NCI-H526 treated with DMSO at 0.1 percent for 48 hours (cell line): ENCODE data around the gene SLC16A7.
"Not testable (repeated sequence)": the region's sequence is repeated elsewhere in the genome, so short reads cannot be mapped to it uniquely, and the experiment has no call there.

Source experiments
- DNase-seq: peaks from one replicate; lab custom pipeline; 2025; lab: John Stamatoyannopoulos, UW

SLC16A7 gene, protein sequence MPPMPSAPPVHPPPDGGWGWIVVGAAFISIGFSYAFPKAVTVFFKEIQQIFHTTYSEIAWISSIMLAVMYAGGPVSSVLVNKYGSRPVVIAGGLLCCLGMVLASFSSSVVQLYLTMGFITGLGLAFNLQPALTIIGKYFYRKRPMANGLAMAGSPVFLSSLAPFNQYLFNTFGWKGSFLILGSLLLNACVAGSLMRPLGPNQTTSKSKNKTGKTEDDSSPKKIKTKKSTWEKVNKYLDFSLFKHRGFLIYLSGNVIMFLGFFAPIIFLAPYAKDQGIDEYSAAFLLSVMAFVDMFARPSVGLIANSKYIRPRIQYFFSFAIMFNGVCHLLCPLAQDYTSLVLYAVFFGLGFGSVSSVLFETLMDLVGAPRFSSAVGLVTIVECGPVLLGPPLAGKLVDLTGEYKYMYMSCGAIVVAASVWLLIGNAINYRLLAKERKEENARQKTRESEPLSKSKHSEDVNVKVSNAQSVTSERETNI

DNA sequence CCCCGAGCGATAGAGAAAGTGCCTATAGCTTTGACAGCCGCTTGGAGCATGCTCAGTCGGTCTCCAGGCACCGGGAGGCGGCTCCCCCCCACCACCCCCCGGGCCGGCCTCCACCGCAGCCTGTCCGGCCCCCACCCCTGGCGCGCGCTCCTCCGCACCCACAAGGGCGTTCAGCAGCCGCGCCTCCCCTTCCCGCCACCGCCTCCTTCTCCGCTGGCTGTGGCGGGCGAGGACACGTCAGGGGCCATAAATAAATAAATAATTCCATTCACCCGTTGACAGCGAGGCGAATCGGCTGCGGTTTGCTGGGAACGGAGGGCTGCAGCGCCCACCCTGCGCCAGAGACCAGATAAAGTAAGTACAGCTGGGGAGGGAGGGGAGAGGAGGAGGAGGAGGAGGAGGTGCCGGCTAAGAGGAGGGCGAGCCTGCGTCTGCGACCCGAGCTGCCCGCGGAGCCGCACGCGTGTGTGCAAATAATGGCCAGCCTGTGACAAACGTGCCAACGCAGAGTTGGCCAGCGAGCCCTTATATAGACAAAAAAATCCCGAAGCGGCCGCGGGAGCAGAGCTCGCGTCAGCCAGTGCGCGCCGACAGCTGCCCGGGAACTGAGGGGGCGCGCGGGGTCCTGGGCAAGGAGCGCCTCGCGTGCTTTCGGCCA, at the start of gene SLC16A7:
Gene SLC16A7, plus strand, starts transcription at position 147 of the 658 bp plus-strand sequence. CDS start 108,773 bp downstream, outside the sequence.
- peak; percentile 79 for DNase-seq

DNA sequence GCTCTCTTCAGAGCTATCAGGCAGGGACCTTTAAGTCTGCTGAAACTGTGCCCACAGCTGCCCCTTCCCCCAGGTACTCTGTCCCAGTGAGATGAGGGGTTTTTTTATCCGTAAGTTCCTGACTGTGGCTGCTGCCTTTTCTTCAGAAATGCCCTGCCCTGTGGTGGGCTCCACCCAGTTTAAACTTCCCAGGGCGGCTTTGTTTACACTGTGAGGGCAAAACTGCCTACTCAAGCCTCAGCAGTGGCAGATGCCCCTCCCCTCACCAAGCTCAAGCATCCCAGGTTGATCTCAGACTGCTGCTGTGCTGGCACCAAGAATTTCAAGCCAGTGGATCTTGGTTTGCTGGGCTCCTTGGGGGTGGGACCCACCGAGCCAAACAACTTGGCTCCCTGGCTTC, 46.9 kb upstream of the SLC16A7 start:
- DNase-seq, result no peak

DNA sequence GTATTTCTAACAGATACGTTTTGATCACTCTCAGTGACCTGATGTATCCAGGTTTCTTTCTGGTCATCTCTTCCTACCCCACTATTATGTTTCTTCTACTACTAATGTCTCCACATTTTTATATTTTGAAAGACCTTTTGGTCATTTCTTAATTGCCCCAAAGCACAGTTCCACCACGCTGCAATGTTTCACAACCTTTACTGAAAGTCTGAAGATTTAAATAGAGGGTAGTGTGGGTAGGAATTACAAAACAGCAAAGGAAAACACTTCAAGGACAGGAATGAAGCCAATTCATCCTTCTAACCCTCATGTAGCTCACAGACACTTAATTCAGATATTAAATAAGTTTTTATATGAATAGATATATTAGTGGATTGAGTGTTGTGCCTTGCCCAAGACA, 36.1 kb upstream of the SLC16A7 start:
- no peak for DNase-seq

DNA sequence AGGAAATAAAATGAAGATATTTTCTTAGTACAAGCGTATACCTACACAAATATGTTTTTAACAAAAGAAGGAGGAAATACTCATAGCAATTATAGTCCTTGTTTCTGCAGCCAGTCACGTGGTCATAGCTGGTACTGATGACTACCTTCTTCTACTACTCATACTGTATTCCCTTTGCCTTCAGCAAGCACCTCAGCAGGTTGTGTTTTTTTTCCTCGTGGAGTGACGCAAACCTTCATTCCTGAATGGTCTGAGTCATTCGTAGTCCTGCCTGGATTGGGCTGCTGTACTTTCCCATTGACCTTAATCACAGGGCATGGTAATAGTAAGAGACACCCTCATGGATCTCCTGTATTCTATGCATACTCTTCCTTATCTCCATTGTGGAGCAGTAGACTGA, 25.7 kb upstream of the SLC16A7 start:
- DNase-seq, result no peak

DNA sequence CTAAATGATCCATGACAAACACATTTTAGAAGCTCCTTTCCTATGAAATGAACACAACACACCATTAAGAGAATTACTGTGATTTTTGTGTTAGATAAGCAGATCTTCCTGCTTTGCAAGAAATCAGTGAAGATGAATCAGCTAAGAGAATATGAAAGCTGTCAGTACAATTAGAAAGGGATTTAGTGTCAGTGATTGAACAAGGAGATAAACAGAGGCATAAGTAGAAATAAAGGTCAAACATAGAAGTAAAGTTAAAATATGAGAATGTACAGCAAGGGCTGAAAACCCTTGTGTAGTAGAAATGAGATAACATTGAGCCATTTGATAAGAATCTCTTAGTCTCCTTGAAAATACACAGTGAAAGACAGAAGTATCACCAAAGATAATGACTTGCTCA, 21.4 kb upstream of the SLC16A7 start:
- DNase-seq, result no peak

DNA sequence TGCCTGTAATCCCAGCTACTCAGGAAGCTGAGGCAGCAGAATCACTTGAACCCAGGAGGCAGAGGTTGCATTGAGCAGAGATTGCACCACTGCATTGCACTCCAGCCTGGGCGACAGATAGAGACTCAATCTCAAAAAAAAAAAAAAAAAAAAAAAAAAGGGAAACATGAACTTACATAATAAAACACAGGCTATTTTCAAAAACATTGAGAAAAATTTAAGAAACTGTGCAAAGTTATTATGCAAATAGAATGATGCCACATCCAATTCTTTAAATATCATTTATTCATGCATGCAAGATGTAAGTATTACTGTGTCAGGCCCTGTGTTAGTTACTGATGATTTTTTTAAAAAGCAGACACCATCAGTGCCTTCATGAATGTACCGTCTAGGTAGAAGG, 20.0 kb upstream of the SLC16A7 start:
- DNase-seq, result no peak

DNA sequence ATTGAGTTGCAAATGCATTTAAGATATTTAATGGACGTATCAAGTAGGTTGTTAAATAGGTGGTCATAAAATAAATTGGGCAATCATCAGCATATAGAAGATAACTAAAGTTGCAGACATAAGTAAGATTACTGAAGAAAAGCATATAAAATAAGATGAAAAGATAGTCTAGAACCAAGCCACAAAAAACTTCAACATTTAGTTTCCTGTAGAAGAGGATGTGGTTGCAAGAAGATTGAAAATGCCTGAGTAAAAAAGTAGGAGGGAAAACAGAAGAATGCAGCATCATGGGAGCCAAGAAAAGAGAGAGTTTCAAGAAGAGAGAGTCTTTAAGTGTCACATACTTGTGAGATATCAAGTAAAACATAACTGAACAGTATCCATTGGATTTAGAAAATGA, 17.6 kb upstream of the SLC16A7 start:
- no peak for DNase-seq

DNA sequence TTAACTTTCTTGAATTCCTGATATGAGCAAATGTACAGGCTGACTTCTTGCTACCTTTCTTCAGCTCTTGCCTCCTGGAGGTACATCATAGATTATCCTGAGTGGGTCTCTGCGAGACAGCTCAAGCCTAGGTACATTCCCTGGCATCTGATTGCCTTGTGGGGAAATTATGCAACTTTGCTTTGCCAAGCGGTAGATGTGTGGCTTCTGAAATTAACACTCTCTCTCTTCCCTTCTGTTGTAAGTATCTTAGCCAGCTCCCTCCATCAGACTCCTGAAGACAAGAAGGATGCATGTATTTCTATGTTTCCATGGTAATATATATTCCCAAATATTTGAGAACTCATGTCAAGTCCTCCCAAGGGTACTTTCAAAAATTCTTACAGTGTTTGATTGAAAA, 16.2 kb upstream of the SLC16A7 start:
- DNase-seq, result no peak

DNA sequence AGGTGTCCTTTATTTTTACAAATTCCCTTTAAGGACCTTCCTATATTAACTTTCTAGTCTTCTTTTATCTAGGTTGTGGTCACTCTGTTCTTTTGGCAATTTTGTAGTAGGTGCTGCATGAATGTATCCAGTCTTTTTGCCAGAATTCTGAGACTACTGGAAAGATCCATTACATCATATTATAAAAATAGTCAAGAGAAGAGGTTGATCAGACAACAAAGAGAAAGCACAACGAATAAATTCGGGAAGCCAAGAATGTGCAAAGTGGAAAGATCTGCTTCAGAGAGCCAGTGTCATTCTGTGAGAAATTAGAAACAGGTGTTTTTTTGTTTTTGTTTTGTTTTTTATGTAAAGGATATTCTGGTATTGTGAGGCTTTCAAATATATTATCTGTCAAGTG, 15.8 kb upstream of the SLC16A7 start:
- DNase-seq, result no peak

DNA sequence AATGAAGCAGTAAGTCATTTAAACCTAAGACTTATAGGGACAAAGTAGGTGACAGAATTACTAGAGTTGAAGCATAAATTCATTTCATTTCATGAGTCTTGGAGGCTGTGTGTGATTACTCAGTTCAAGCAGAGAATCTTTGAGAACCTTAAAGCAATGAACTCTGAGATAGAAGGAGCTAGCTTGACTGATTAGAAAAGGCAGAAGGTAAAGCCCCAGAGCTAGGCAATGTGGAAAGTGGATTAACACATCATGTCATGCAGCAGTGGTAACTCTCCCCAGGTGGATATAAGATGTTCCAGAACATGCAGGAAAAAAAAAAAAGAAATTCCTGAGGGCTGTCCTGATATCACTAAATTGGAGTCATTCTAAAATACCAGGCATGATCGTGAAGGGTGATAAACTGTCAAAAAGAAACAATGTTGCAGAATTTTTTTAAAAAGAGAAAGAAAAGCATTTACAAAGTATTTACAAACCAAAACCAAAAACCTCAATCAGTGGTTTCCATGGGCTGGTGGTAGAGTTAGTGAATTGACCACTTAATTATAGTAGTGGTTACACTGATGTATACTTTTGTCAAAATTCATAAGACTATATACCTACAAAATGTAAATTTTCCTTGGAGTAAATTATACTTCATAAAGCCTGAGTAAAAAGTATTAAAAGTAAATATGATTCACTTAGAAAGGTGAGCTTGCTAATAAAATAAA, 12.7 kb upstream of the SLC16A7 start:
- no peak for DNase-seq

DNA sequence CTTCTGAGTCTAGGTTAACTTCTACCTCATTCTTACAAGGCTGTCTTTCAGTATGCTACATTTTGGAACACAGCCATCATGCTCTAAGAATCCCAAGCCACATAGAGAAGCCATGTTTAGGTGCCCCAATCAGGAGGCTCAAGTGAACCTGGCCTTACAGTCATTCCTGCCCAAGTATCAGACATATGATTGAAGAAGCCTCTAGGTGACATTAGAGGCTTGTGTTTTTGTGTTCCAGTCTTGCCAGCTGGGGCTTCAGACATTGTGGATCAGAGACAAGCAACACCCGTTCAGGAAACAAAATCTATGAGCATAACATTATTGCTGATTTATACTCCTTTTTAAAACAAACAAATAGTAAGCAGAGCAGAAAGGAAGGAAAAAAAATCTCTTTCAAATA, 8.1 kb upstream of the SLC16A7 start:
- DNase-seq, result no peak

DNA sequence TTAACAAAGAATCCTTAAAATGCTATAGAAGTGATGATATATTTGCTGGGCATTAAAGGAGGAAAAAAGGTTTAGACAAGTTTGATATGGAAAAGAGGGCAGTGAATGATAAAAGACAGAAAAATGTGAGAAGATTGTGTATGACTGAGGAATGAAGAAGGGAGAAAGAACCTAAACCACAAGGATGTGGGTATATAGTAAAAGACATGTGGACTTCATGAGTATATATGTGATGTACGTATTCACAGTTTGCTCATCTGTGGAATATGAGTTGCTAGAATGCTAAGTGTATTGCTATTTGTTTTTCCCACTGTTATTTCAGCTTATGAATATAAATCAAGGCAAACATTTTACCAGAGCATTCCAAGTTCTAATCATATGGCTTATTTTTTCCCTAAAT, 2.1 kb upstream of the SLC16A7 start:
- DNase-seq, result no peak

DNA sequence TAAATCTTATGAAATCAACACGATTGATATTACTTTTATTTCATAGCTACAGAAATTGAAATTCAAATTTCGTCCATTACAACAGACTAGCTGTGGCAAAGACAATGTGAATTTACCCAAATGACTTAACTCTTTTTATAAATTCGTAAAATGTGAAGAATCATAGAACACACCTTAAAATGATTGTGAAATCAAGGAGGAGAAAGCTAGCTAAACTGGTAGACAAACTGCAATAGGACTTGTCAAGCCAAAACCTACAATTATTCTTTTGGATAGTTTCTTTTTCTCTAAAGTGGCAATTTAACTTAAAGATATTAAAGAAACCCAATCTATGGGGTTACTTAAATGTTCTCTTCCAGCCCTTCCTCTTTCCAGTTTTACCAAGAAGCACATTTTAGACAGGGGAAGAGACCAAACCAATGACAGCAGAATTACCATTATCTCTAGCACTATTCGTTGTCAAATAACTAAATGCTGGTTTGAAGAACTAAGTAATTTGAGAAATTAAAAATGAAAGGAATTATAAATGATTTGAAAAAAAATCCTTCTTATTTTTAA, 807 bp upstream of the SLC16A7 start:
- no peak for DNase-seq

DNA sequence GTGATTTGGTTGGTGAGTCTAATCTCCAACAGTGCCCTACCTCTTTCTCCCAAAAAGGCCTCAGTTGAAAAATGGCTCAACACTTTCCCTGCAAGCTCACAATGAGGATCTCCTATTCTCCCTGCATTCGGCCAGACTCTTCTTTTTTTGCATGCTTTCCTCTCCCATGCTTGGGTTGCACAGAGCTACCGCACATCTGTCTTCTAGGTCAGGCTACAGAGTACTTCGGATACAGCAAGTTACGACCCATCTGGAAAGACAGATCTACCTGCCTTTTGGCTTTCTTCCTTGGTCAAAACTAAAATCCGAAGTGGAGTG, 305 bp upstream of the SLC16A7 start:
- DNase-seq, result no peak

DNA sequence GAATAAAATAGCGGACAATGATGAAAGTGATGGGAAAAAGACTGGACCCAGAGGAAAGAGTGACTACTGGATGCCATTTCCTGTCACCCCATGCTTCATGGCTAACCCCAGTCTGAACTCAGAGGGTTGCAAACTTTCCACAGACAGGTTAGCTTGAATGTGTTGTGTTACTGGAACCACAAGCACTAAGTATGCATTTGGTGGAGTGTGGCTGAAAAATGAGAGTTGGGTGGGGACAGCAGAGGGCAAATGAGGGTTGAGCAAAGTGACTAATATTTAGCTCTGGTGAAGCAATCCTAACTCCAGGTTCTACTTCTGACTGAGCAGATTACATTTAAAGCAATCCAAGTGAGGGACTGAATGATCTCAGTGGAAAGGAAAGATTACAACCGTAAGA, 1.6 kb downstream of the SLC16A7 start:
- DNase-seq, result no peak

DNA sequence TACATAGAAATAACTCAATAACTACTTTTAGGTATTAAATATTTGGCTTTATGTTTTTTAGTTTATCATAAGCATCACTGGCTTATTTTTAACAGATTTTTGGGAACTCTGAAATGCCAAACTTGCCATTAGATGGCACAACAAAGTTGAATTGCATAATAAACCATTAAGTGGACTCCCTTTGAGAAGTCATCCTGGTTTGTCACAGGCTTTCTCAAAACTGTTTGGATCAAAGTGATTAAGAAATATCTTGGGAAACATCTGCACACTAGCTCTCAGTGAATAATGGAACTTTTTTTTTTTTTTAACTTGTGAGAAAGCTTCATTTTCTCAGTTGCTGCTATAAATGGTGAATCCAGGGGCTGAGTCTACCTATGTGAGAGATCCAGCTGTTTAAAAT, 4.3 kb downstream of the SLC16A7 start:
- DNase-seq, result no peak

DNA sequence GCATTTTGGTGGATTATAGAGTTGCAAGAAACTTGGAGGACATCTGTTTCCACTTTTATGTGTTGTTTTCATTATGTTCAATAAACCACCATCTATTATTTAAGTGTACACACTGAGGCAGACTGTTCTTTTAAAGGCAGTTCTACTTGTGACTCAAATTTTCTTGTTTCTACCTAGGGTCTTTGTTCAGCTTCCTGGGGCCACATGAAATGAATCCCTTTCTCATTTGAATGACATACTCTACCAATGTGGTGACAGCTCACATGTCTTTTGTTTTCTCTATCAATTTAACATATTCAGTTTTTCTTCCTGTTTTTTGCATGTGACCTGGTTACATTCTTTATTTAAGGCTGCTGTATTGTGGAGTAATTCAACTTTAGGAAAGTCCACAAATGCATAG, 7.9 kb downstream of the SLC16A7 start:
- DNase-seq, result no peak

DNA sequence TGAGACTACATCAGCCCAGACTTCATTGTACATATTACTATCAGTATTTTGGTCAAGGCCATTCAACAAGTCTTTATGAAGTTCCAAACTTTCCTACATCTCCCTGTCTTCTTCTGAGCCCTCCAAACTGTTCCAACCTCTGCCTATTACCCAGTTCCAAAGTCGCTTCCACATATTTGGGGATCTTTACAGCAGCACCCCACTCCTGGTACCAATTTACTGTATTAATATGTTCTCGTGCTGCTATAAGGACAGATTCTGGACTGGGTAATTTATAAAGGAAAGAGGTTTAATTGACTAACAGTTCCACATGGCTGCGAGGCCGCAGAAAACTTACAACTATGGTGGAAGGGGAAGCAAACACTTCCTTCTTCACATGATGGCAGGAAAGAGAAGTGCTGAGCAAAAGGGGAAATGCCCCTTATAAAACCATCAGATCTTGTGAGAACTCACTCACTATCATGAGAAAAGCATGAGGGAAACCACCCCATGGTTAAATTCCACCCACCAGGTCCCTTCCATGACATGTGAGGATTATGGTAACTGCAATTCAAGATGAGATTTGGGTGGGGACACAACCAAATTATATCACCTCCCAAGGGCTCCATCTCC, 17.1 kb downstream of the SLC16A7 start:
- not testable (repeated sequence) for DNase-seq

DNA sequence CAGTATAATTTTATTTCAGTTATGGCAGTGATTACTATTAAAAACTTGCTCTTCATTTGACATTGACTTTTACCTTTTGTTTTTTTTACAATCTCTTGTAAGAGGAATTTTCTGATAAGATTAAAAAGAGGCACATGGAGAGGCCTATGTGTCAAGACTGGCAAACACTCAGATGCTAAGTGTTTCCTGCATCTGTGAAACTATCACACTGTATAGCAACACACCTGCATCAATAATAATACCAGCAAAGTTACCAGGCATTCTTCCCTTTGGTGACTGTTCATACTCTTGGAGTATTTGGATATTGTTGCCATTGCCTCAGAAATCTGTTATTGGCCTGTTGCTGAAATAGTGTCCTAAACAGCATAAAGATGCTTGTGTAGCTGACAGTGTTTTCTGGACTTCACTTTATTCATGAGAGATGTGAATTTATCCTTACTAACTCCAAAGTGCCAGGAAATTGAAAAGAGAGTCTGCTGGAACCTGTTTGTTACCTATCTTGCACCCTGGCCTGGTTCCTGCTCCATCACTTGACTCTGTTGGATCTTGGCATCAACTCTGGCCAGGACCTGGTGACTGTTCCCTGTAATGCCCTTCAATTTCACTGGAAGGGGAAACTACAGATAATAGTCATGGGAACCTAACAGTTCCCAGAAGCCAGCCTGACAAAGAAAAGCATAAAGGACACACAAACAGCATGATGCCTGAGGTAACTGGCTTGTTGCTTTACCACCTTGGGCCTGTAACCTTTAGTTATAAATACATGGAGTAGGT, 19.8 kb downstream of the SLC16A7 start:
- DNase-seq, result no peak

DNA sequence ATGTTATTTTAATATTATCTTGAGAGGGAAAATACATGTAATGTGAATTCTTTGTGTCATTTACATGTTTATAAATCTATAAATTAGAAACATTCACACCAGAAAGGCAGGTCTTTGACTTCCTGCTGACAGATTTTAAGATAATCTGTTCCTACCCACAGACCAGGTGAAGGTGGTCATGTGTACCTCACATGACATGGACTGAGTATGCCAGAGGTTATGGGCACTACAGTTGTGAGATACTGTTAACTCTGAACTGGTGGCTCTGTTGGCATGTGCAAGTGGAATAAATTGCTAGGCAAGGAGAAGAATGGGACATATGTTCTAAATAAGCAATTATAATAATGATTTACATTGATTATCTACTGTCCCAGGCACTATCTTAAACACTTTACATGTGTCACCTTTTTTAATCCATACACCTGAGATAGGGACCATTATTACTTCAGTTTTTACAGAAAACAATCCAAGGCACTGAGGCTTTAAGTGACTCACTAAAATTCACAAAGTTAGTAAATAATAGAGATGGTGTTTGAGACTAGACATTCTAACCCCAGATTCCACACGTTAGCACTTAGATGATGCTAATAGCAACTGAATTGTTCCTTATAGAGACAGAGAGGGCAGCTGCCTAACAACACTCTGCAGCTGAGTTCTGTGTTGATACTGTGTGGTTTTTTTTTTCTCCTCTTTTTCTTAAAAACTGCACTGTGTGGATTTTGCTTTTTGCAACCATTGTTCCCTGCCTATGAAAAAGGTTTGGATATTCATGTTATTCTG, 23.8 kb downstream of the SLC16A7 start:
- DNase-seq, result no peak

DNA sequence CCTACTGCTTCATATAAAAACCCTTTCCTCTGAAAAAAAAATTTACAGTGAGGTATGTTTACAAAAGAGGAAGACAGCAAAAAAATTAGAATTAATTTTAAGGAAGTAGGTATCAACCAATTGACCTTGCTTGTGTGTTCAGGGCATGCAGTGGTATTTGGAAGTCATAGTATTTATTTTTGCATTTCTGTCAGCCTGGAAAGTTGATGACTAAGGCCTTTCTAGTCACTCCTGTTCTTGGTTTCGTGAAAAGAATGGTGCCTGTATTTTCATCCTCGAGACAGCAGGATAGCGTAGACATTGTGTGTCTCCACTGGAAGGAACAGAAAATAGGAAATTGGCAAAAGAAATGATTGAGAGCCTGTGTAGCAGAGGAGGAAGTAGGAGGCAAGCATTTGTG, 24.5 kb downstream of the SLC16A7 start:
- DNase-seq, result no peak
